ENCODE data around the gene NMNAT1. TPM values are rescaled to one million over a fixed set of nuclear protein-coding genes. Genes with fewer than 3 reads are reported as not detected.

The NMNAT1 gene
- total and polyA plus RNA-seq, 2 of the 8 experiments (the other 6 are each of a cell fraction or from before 2014, with no cell fraction given): 2.0 to 2.5 TPM

DNA sequence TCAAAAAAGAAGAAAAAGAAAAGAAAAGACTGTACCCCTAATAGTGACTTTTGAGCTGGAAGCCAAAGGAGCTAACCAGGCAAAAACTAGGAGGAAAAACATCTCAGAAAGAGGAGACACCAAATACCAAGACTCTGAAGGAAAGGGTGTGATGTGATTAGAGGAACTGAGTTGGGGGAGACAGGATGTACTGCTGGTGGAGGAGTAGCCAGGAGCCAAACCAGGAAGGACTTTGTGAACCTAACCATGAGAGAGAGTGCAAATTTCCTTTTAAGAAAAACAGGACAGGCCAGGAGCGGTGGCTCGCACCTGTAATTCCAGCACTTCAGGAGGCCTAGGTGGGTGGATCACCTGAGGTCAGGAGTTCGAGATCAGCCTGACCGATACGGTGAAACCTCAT lies 49.6 kb downstream of the NMNAT1 start (continued):
- TF ChIP-seq, protein P1, sequence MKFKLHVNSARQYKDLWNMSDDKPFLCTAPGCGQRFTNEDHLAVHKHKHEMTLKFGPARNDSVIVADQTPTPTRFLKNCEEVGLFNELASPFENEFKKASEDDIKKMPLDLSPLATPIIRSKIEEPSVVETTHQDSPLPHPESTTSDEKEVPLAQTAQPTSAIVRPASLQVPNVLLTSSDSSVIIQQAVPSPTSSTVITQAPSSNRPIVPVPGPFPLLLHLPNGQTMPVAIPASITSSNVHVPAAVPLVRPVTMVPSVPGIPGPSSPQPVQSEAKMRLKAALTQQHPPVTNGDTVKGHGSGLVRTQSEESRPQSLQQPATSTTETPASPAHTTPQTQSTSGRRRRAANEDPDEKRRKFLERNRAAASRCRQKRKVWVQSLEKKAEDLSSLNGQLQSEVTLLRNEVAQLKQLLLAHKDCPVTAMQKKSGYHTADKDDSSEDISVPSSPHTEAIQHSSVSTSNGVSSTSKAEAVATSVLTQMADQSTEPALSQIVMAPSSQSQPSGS (IDR thresholded peaks at IDR 0.05; ENCODE audit: low read length): no peak
- TF ChIP-seq, protein P2, sequence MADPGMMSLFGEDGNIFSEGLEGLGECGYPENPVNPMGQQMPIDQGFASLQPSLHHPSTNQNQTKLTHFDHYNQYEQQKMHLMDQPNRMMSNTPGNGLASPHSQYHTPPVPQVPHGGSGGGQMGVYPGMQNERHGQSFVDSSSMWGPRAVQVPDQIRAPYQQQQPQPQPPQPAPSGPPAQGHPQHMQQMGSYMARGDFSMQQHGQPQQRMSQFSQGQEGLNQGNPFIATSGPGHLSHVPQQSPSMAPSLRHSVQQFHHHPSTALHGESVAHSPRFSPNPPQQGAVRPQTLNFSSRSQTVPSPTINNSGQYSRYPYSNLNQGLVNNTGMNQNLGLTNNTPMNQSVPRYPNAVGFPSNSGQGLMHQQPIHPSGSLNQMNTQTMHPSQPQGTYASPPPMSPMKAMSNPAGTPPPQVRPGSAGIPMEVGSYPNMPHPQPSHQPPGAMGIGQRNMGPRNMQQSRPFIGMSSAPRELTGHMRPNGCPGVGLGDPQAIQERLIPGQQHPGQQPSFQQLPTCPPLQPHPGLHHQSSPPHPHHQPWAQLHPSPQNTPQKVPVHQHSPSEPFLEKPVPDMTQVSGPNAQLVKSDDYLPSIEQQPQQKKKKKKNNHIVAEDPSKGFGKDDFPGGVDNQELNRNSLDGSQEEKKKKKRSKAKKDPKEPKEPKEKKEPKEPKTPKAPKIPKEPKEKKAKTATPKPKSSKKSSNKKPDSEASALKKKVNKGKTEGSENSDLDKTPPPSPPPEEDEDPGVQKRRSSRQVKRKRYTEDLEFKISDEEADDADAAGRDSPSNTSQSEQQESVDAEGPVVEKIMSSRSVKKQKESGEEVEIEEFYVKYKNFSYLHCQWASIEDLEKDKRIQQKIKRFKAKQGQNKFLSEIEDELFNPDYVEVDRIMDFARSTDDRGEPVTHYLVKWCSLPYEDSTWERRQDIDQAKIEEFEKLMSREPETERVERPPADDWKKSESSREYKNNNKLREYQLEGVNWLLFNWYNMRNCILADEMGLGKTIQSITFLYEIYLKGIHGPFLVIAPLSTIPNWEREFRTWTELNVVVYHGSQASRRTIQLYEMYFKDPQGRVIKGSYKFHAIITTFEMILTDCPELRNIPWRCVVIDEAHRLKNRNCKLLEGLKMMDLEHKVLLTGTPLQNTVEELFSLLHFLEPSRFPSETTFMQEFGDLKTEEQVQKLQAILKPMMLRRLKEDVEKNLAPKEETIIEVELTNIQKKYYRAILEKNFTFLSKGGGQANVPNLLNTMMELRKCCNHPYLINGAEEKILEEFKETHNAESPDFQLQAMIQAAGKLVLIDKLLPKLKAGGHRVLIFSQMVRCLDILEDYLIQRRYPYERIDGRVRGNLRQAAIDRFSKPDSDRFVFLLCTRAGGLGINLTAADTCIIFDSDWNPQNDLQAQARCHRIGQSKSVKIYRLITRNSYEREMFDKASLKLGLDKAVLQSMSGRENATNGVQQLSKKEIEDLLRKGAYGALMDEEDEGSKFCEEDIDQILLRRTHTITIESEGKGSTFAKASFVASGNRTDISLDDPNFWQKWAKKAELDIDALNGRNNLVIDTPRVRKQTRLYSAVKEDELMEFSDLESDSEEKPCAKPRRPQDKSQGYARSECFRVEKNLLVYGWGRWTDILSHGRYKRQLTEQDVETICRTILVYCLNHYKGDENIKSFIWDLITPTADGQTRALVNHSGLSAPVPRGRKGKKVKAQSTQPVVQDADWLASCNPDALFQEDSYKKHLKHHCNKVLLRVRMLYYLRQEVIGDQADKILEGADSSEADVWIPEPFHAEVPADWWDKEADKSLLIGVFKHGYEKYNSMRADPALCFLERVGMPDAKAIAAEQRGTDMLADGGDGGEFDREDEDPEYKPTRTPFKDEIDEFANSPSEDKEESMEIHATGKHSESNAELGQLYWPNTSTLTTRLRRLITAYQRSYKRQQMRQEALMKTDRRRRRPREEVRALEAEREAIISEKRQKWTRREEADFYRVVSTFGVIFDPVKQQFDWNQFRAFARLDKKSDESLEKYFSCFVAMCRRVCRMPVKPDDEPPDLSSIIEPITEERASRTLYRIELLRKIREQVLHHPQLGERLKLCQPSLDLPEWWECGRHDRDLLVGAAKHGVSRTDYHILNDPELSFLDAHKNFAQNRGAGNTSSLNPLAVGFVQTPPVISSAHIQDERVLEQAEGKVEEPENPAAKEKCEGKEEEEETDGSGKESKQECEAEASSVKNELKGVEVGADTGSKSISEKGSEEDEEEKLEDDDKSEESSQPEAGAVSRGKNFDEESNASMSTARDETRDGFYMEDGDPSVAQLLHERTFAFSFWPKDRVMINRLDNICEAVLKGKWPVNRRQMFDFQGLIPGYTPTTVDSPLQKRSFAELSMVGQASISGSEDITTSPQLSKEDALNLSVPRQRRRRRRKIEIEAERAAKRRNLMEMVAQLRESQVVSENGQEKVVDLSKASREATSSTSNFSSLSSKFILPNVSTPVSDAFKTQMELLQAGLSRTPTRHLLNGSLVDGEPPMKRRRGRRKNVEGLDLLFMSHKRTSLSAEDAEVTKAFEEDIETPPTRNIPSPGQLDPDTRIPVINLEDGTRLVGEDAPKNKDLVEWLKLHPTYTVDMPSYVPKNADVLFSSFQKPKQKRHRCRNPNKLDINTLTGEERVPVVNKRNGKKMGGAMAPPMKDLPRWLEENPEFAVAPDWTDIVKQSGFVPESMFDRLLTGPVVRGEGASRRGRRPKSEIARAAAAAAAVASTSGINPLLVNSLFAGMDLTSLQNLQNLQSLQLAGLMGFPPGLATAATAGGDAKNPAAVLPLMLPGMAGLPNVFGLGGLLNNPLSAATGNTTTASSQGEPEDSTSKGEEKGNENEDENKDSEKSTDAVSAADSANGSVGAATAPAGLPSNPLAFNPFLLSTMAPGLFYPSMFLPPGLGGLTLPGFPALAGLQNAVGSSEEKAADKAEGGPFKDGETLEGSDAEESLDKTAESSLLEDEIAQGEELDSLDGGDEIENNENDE (IDR thresholded peaks at IDR 0.05; ENCODE audit: insufficient replicate concordance, low read length): no peak
- TF ChIP-seq TBP (IDR thresholded peaks at IDR 0.05; ENCODE audit: low read depth, low read length) (no peak), TAF1 (IDR thresholded peaks at IDR 0.05; ENCODE audit: low read depth, low read length) (no peak), CREB1 (IDR thresholded peaks at IDR 0.05) (no peak), NRF1 (IDR thresholded peaks at IDR 0.05; ENCODE audit: low read depth, low read length) (no peak), SRF (IDR thresholded peaks at IDR 0.05; ENCODE audit: low read depth, low read length) (no peak), CHD2 (IDR thresholded peaks at IDR 0.05; ENCODE audit: low read length) (no peak)

Measured in H1 (cell line).